AML-193 (cell line): ENCODE measurements around the gene LOXHD1.

Experiments used
- DNase-seq, 2 experiments: peaks; one replicate each; lab custom pipeline; 2025; lab: John Stamatoyannopoulos, UW

LOXHD1 gene

GRCh38 chr18:46448347-46448746 lies 208.7 kb downstream of the LOXHD1 start:
- DNase-seq: no peak

- DNase-seq: no peak
These were observed 209.2 kb downstream of the LOXHD1 start for GRCh38 chr18:46447792-46448191.

- DNase-seq: no peak
These were observed 209.7 kb downstream of the LOXHD1 start for GRCh38 chr18:46447323-46447722.

- no peak for DNase-seq
These were observed 211.3 kb downstream of the LOXHD1 start for GRCh38 chr18:46445522-46446313.

- DNase-seq: no peak
These were observed 218.0 kb downstream of the LOXHD1 start for GRCh38 chr18:46439037-46439436.

- no peak for DNase-seq
These were observed 220.0 kb downstream of the LOXHD1 start for GRCh38 chr18:46437061-46437460.

GRCh38 chr18:46436621-46437020 lies 220.4 kb downstream of the LOXHD1 start:
- no peak for DNase-seq

GRCh38 chr18:46435031-46435430 lies 222.0 kb downstream of the LOXHD1 start:
- no peak for DNase-seq

- DNase-seq: no peak
These were observed 222.4 kb downstream of the LOXHD1 start for GRCh38 chr18:46434629-46435028.

- no peak for DNase-seq
These were observed 223.7 kb downstream of the LOXHD1 start for GRCh38 chr18:46433121-46433826.

- DNase-seq: no peak
These were observed 225.4 kb downstream of the LOXHD1 start for GRCh38 chr18:46431522-46432171.

- no peak for DNase-seq
These were observed 227.3 kb downstream of the LOXHD1 start for GRCh38 chr18:46429649-46430224.

- no peak for DNase-seq
These were observed 227.9 kb downstream of the LOXHD1 start for GRCh38 chr18:46429130-46429529.

- no peak for DNase-seq
These were observed 228.7 kb downstream of the LOXHD1 start for GRCh38 chr18:46428368-46428767.

- no peak for DNase-seq
These were observed 229.6 kb downstream of the LOXHD1 start for GRCh38 chr18:46427216-46427995.
